ENCODE results near the gene TASL. TPM values are rescaled to one million over a fixed set of nuclear protein-coding genes. Genes with fewer than 3 reads are reported as not detected.

Gene TASL
- polyA plus RNA-seq, 3 donors: 22.2 to 34.4 (median 28.7) TPM

- no peak for TF ChIP-seq CTCF (IDR thresholded peaks at IDR 0.05)
- Histone ChIP-seq H3K4me1 (ENCODE audit: control insufficient read depth in 1 of 2, insufficient read depth in 2 of 2, low read length in 2 of 2) (peaks cover 28 to 82% of the 10 kb centered on the region in 2 donors), H3K36me3 (replicated peaks in 1 of 2; ENCODE audit: control insufficient read depth in 1 of 2, insufficient read depth in 2 of 2, low read length in 2 of 2) (no peaks in the 10 kb centered on the region), H3K27ac (ENCODE audit: low read depth in 1 of 2, low read length in 2 of 2) (peak overlapping the region; percentile 90 to 95), H3K4me3 (replicated peaks in 1 of 3; ENCODE audit: low read depth in 2 of 3, low read length in 3 of 3) (peak overlapping the region; percentile 57 to 99 (median 93)), H3K27me3 (ENCODE audit: control insufficient read depth in 2 of 2, insufficient read depth in 2 of 2, low read length in 2 of 2) (no peaks in the 10 kb centered on the region), H3K79me2 (ENCODE audit: insufficient read depth, low read length) (peaks cover 79% of the 10 kb centered on the region), H3K9ac (ENCODE audit: insufficient read depth, low read length, poor library complexity, severe bottlenecking) (peak overlapping the region; percentile 83), H3K9me3 (replicated peaks in 1 of 2; ENCODE audit: control insufficient read depth in 1 of 2, insufficient read depth in 1 of 2, low read length in 2 of 2) (no peaks in the 10 kb centered on the region), H4K20me1 (ENCODE audit: insufficient read depth, low read length) (no peaks in the 10 kb centered on the region), H2AFZ (ENCODE audit: insufficient read depth, low read depth, low read length, poor library complexity, severe bottlenecking) (peak overlapping the region; percentile 54), H3K4me2 (replicated peaks; ENCODE audit: extremely low read depth, low read length, poor library complexity, severe bottlenecking) (peak overlapping the region; percentile 79)
- peaks cover 0 to 4% (median 0%) of the 10 kb centered on the region in 7 donors for H3K9me3 Mint-ChIP-seq
- peaks cover 0 to 3% (median 0%) of the 10 kb centered on the region in 3 donors for H3K27me3 Mint-ChIP-seq (ENCODE audit: low read depth in 3 of 3)
- peak overlapping the region; percentile 79 to 92 for H3K4me3 Mint-ChIP-seq
- peaks cover 27% of the 10 kb centered on the region for H3K4me1 Mint-ChIP-seq
- 0% methylated on average over 4 of the region's 8 CpGs for WGBS (ENCODE audit: insufficient coverage)
- peak in 1 of 3 donors; percentile 26 for DNase-seq
- H3K36me3 Mint-ChIP-seq: peaks cover 13 to 18% of the 10 kb centered on the region in 2 donors
- intact Hi-C loops (cut with micrococcal nuclease): loop anchor here in 1 of 2 donors (10.0 kb wide), 2 partner anchors 48 to 78 kb away; partner anchors contain the start of gene GK
- peak overlapping the region; percentile 94 to 98 (median 96) for H3K27ac Mint-ChIP-seq
Measured at GRCh38 chrX:30576881-30577280, 685 bp downstream of the TASL start.

- Histone ChIP-seq H3K9me3 (replicated peaks in 1 of 2; ENCODE audit: control insufficient read depth in 1 of 2, insufficient read depth in 1 of 2, low read length in 2 of 2) (no peaks in the 10 kb centered on the region), H3K4me2 (replicated peaks; ENCODE audit: extremely low read depth, low read length, poor library complexity, severe bottlenecking) (peak overlapping the region; percentile 67), H3K4me3 (replicated peaks in 1 of 3; ENCODE audit: low read depth in 2 of 3, low read length in 3 of 3) (peak overlapping the region; percentile 26 to 69 (median 41)), H3K9ac (ENCODE audit: insufficient read depth, low read length, poor library complexity, severe bottlenecking) (peak overlapping the region; percentile 29), H3K36me3 (replicated peaks in 1 of 2; ENCODE audit: control insufficient read depth in 1 of 2, insufficient read depth in 2 of 2, low read length in 2 of 2) (no peaks in the 10 kb centered on the region), H4K20me1 (ENCODE audit: insufficient read depth, low read length) (no peaks in the 10 kb centered on the region), H3K4me1 (ENCODE audit: control insufficient read depth in 1 of 2, insufficient read depth in 2 of 2, low read length in 2 of 2) (peaks cover 34 to 85% of the 10 kb centered on the region in 2 donors), H3K79me2 (ENCODE audit: insufficient read depth, low read length) (peaks cover 95% of the 10 kb centered on the region), H3K27me3 (ENCODE audit: control insufficient read depth in 2 of 2, insufficient read depth in 2 of 2, low read length in 2 of 2) (no peaks in the 10 kb centered on the region), H3K27ac (ENCODE audit: low read depth in 1 of 2, low read length in 2 of 2) (peak overlapping the region; percentile 42 to 74), H2AFZ (ENCODE audit: insufficient read depth, low read depth, low read length, poor library complexity, severe bottlenecking) (no peak overlapping the region)
- H3K27ac Mint-ChIP-seq: peak overlapping the region; percentile 78 to 96 (median 93)
- H3K4me1 Mint-ChIP-seq: peaks cover 30% of the 10 kb centered on the region
- intact Hi-C loops (cut with micrococcal nuclease): loop anchor here (5.0 to 10.0 kb wide), 3 partner anchors 39 to 82 kb away; partner anchors contain the start of gene GK (in 1 of the 2)
- TF ChIP-seq CTCF (IDR thresholded peaks at IDR 0.05): no peak
- DNase-seq: peak in 2 of 3 donors; percentile 50 to 53
- peaks cover 0 to 3% (median 0%) of the 10 kb centered on the region in 7 donors for H3K9me3 Mint-ChIP-seq
- H3K27me3 Mint-ChIP-seq (ENCODE audit: low read depth in 3 of 3): peaks cover 0 to 7% (median 0%) of the 10 kb centered on the region in 3 donors
- no CpG with 5 or more reads among the region's 3 CpGs for WGBS (ENCODE audit: insufficient coverage)
- H3K4me3 Mint-ChIP-seq: peak overlapping the region; percentile 64 to 71
- peaks cover 22 to 35% of the 10 kb centered on the region in 2 donors for H3K36me3 Mint-ChIP-seq
Measured at GRCh38 chrX:30573125-30573524, 4.4 kb downstream of the TASL start.

Data from CD14-positive monocyte (primary cell).